Lower leg skin (tissue), 4 donors: ENCODE results near the gene CSGALNACT2. TPM values are rescaled to one million over a fixed set of nuclear protein-coding genes. Genes with fewer than 3 reads are reported as not detected.

Experiments
- total RNA-seq, 4 donors: library from RNA; depleted of rRNA; stranded (reverse); fragments of >200 nt; gene quantifications; one replicate each; pipeline ENCODE4 v1.1.0, GENCODE V29; 2016

CSGALNACT2 gene
- total RNA-seq, 4 donors from 2014 or later = 12.9 to 16.7 (median 15.4) TPM

Other genes with a start within 250 kb of the CSGALNACT2 start
- gene RET, start 61.4 kb upstream of the CSGALNACT2 start, total RNA-seq = 1 to 10 TPM in 2 of 4 donors, under 1 TPM in 2; 0.04 to 1.3 (median 0.87) TPM
- 1 to 10 TPM in 3 of 4 donors, under 1 TPM in 1; 0.15 to 3.3 (median 1.6) TPM for gene RASGEF1A, start 128.6 kb downstream of the CSGALNACT2 start, total RNA-seq
- gene FXYD4, start 233.2 kb downstream of the CSGALNACT2 start, total RNA-seq = not detected